Hematopoietic multipotent progenitor cell treated with erythropoietin and hydrocortisone succinate and interleukin-3 and kit ligand, for 17 days (in vitro differentiated cells): ENCODE data around the gene CRLF3.
"Not testable (repeated sequence)": the region's sequence is repeated elsewhere in the genome, so short reads cannot be mapped to it uniquely, and the experiment has no call there.

ENCODE experiments used
- DNase-seq: peaks from one replicate; pipeline ENCODE4 v3.0.0-alpha.2; 2015; ENCODE audit warnings: low spot score

The CRLF3 gene

DNA sequence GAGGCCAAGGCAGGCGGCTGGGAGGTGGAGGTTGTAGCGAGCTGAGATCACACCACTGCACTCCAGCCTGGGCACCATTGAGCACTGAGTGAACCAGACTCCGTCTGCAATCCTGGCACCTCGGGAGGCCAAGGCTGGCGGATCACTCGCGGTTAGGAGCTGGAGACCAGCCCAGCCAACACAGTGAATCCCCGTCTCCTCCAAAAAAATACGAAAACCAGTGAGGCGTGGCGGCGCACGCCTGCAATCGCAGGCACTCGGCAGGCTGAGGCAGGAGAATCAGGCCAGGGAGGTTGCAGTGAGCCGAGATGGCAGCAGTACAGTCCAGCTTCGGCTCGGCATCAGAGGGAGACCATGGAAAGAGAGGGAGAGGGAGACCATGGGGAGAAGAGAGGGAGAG is 88.1 kb downstream of the CRLF3 start:
- not testable (repeated sequence) for DNase-seq

GRCh38 chr17:30735644-30736043 is 88.8 kb downstream of the CRLF3 start:
- not testable (repeated sequence) for DNase-seq

DNA sequence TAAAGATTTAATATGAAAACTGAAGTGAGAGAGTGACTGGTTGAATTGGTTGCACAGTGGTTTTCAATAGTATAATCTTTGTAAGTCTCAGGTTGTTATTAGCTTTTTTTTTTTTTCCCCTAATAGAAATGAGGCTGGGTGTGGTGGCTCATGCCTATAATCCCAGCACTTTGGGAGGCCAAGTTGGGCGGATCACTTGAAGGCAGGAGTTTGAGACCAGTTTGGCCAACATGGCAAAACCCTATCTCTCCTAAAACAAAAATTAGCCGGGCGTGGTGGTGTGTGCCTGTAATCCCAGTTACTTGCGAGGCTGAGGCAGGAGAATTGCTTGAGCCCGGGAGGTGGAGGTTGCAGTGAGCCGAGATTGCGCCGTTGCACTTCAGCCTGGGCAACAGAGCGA is 89.3 kb downstream of the CRLF3 start:
- DNase-seq = peak; percentile 9

DNA sequence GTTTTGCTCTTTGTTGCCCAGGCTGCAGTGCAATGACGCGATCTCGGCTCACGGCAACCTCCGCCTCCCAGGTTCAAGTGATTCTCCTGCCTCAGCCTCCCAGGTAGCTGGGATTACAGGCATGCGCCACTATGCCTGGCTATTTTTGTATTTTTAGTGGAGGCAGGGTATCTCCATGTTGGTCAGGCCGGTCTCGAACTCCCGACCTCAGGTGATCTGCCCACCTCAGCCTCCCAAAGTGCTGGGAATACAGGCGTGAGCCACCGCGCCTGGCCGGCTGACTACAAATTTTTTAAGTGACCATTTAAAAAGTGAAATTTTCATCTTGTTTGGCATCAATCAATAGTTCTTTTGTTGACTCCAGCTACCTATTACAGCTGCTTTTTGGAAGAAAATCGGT is 90.3 kb downstream of the CRLF3 start:
- DNase-seq = not testable (repeated sequence)
